GM21619 (cell line): Measurements from ENCODE around the gene GREB1L.
"Not testable (repeated sequence)": the region's sequence is repeated elsewhere in the genome, so short reads cannot be mapped to it uniquely, and the experiment has no call there.

ENCODE experiments used
- ATAC-seq: cut with Tn5 transposase; IDR thresholded peaks from one replicate; pipeline ENCODE4 v1.9.1; 2021; ENCODE audit not compliant: unreplicated experiment

Gene GREB1L

GRCh38 chr18:21262979-21263378, 20.9 kb downstream of the GREB1L start:
- ATAC-seq, result no peak

- ATAC-seq, result no peak
Observed at GRCh38 chr18:21264651-21265050, 22.6 kb downstream of the GREB1L start.

- no peak for ATAC-seq
Observed at GRCh38 chr18:21265971-21266673, 24.1 kb downstream of the GREB1L start.

DNA sequence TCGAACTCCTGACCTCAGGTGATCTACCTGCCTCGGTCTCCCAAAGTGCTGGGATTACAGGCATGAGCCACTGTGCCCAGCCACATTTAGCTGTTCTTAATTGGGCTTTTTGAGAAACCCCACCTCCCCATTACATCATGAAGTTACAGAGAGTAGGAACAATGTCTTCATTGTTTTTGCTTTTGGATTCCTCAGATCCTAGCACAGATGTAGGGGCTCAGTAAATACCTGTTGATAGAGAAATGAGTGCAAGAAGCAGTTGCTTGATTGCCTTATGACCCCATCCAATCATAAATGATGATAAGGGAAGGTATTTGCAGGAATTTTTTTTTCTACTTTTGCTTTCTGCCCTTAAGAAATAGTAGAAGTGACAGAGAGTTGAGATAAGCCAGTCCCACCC, 25.4 kb downstream of the GREB1L start:
- ATAC-seq, result no peak

GRCh38 chr18:21269349-21269748, 27.3 kb downstream of the GREB1L start:
- no peak for ATAC-seq

DNA sequence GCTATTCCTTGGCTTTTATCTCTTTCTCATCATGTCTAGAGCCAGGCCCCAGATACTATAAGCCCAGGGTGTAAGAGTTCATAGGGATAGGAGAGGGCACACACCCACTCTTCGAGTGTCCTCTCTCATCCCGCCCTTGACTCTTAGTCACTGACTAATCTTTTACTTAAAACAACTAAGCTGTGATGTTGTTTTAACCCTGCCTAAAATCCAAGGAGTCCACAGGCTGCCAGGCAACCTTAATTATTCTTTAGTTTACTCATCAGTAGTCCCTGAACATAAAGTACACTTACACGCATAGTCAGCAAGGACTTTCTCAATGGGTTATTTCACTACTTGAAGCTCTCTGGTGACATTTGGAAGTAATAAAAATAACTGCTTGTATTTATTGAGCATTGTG, 28.4 kb downstream of the GREB1L start:
- no peak for ATAC-seq

DNA sequence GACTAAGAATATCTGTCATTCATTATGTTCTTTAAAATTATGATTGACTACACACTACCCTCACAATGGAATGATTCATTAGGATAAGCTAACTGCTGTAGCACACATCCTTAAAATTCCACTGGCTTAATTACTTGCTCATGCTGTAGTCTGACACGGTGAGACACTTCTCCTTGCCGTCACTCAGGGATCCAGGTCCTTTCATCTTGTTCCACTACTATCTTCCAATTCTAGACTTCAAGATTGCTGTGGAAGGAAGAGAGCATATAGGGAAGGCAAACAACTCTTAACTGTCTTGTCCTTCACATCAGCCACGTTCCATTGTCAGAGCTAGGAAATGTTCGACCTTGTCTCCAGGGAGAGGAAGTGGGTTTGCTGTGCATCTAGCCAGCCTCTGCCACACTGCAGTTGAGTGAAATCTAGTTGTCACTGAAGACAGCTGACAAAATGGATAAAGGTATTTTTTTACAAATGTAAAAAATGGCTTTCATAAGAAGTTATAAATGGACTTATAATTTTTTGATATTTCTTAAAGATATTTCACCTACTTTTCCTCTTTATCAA, 30.1 kb downstream of the GREB1L start:
- ATAC-seq, result no peak

- no peak for ATAC-seq
Observed at GRCh38 chr18:21273568-21273967, 31.5 kb downstream of the GREB1L start.

- ATAC-seq, result no peak
Observed at GRCh38 chr18:21275645-21276044, 33.6 kb downstream of the GREB1L start.

DNA sequence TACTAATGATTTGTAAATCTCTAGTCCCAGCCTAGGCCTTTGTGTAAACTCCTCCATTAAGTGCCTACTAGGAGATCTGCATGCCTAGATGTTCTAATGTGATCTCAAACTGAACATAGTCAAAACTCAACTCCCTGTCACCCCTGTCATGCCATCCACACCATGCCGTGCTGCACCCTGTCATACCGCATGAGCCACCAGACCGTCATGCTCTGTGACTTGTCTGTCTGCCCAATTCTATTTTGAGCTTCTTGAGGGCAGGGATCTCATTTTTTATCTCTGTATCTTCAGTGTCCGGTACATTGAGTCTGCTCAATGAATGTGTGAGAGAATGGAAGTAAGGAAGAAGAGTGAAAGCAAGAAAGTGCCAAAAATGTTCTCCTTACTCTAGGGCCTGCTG, 35.5 kb downstream of the GREB1L start:
- no peak for ATAC-seq

DNA sequence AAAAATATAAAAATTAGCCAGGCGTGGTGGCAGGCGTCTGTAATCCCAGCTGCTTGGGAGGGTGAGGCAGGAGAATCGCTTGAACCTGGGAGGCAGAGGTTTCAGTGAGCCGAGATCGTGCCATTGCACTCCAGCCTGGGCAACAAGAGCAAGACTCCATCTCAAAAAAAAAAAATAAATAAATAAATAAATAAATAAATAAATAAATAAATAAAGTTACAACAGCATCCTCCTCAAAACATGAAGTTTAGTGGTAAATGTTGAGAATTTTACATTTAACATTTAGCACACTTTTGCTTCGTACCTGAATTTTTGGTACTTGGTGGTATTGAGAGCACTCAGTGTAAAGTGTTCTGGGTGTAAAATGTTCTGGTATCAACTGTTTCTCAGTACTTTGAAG, 36.2 kb downstream of the GREB1L start:
- ATAC-seq, result not testable (repeated sequence)

- no peak for ATAC-seq
Observed at GRCh38 chr18:21281603-21282002, 39.6 kb downstream of the GREB1L start.

DNA sequence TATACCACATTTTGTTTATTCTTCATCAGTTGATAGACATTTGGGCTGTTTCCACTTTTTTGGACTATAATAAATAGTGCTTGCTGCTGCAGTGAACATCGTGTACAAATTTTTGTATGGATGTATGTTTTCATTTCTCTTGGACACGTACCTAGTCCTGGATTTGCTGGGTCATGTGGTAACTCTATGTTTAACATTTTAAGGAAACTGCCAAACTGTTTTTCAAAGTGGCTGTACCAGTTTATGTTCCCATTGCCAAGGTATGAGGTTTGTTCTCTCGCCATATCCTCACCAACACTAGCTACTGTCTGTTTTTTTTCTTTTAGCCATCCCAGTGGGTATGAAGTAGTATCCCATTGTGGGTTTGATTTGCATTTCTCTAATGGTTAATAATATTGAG, 42.5 kb downstream of the GREB1L start:
- ATAC-seq, result no peak

GRCh38 chr18:21289827-21290226, 47.8 kb downstream of the GREB1L start:
- no peak for ATAC-seq

DNA sequence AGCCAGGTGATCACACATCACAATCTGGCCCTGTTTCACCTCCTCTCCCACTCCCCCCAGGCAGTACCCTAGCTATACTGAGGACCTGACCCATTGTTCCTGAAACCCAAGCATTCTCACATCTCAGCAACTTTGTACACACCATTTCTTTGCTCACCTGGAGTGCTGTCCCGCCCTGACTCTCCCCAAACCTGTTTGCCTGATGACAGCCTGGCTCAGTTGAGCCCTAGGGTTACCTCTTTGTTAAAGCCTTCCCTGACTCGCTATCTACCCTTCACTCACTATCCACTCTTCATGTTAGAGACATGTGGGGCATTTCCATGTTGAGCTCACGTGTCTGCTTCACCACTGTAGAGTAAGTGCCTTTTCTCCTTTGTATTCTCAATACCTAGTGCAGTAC, 49.1 kb downstream of the GREB1L start:
- ATAC-seq, result no peak

DNA sequence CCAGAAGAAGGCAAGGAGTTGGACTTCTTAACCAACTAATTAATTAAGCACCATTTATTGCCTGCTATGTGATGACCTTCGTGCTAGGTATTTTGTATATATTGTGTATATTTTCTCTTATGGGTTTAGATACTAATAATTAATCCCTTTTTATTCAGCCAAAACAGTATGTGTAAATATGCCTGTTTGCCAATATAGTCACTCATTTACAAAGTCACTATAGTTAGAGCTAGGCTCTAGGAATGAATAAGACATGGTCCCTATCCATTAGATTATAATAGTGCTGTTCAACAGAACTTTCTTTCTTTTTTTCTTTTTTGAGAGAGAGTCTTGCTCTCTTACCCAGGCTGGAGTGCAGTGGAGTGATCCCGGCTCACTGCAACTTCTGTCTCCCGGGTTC, 51.4 kb downstream of the GREB1L start:
- ATAC-seq, result no peak

GRCh38 chr18:21295101-21295500, 53.1 kb downstream of the GREB1L start:
- no peak for ATAC-seq

DNA sequence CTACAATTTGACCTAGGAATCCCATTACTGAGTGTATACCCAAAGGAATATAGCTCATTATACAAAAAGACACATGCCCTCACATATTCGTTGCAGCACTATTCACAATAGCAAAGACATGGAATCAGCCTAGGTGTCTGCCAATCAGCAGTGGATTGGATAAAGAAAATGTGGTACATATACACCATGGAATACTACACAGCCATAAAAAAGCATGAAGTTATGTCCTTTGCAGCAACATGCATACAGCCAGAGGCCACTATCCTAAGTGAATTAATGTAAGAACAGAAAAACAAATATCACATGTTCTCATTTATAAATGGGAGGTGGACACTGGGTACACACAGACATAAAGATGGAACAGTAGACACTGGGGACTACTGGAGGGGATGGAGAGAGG, 54.0 kb downstream of the GREB1L start:
- ATAC-seq, result no peak

GRCh38 chr18:21298351-21298750, 56.3 kb downstream of the GREB1L start:
- no peak for ATAC-seq

GRCh38 chr18:21300035-21300907, 58.2 kb downstream of the GREB1L start:
- ATAC-seq, result no peak

DNA sequence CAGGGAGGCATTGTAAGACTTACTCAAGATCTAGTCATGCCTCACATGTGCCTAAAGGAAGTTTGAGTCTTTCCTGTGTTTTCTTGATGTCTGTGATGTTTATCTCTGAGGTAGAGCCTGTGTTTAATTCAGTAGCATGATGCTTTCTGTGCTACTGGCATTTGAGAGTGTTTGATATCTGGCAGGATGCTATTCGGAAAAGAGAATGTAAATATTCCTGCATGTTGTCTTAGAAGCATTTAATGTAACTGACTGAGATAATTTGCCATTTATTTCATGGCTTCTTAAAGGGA, 58.8 kb downstream of the GREB1L start:
- ATAC-seq, result no peak

GRCh38 chr18:21303445-21303844, 61.4 kb downstream of the GREB1L start:
- ATAC-seq, result no peak
